ENCODE measurements around the gene PRKAG3.

- no peak for TF ChIP-seq CTCF (IDR thresholded peaks at IDR 0.05; ENCODE audit: extremely low read depth in 1 of 2, insufficient read depth in 1 of 2, low read depth in 1 of 2, low read length in 2 of 2)
- TF ChIP-seq POLR2AphosphoS5 (IDR thresholded peaks at IDR 0.05; ENCODE audit: insufficient read depth, low read depth, low read length): no peak
- no peak for TF ChIP-seq MYC (IDR thresholded peaks at IDR 0.05; ENCODE audit: low read depth, low read length)
- no peak for TF ChIP-seq JUN (IDR thresholded peaks at IDR 0.05; ENCODE audit: borderline replicate concordance, insufficient read depth, insufficient read length, low read depth)
- no peak for TF ChIP-seq MAX (IDR thresholded peaks at IDR 0.05; ENCODE audit: insufficient read depth, insufficient read length)
- TF ChIP-seq POLR2A (IDR thresholded peaks at IDR 0.05; ENCODE audit: low read depth, low read length): no peak
Measured at GRCh38 chr2:218828477-218828778, 3.2 kb downstream of the PRKAG3 start.

Measured in endothelial cell of umbilical vein (primary cell).